OCI-LY1 (cell line): ENCODE data around the gene MPPED1.

ENCODE experiments used
- H2AFZ ChIP-seq: fragments of 200-600 bp; sonication (generic), shearing (Covaris generic); 2 replicates; pipeline ENCODE4 v1.6.0; 2014; ENCODE audit warnings: antibody characterized with exemption, mild to moderate bottlenecking, low read length
- H3F3A ChIP-seq: fragments of 200-600 bp; sonication (generic), shearing (Covaris generic); 2 replicates; pipeline ENCODE4 v1.6.0; 2014; ENCODE audit warnings: mild to moderate bottlenecking, antibody characterized with exemption, low read length, moderate library complexity; ENCODE audit not compliant: insufficient read depth
- H3K27ac ChIP-seq: fragments of 200-600 bp; sonication (generic); 2 replicates; pipeline ENCODE4 v1.5.1; 2014; ENCODE audit warnings: low read length, mixed run types, mild to moderate bottlenecking, low read depth; ENCODE audit not compliant: poor library complexity, severe bottlenecking
- H3K27me3 ChIP-seq: fragments of 200-600 bp; sonication (generic); 2 replicates; pipeline ENCODE4 v1.6.0; 2014; ENCODE audit warnings: antibody characterized with exemption, mild to moderate bottlenecking, low read length, moderate library complexity; ENCODE audit not compliant: insufficient read depth
- H3K36me3 ChIP-seq: fragments of 200-600 bp; sonication (generic); 2 replicates; pipeline ENCODE4 v1.6.1; 2014; ENCODE audit warnings: mild to moderate bottlenecking, antibody characterized with exemption, low read length, moderate library complexity, mixed read lengths; ENCODE audit not compliant: insufficient read depth
- H3K4me1 ChIP-seq: fragments of 200-600 bp; sonication (generic); 2 replicates; pipeline ENCODE4 v1.5.1; 2014; ENCODE audit warnings: mild to moderate bottlenecking, low read length, moderate library complexity; ENCODE audit not compliant: insufficient read depth, severe bottlenecking
- H3K4me2 ChIP-seq: fragments of 200-600 bp; sonication (generic), shearing (Covaris generic); 2 replicates; pipeline ENCODE4 v1.6.1; 2014; ENCODE audit warnings: low read length
- H3K4me3 ChIP-seq: fragments of 200-600 bp; sonication (generic); 2 replicates; pipeline ENCODE4 v1.5.1; 2014; ENCODE audit warnings: low read length, low read depth, mild to moderate bottlenecking, mixed read lengths; ENCODE audit not compliant: poor library complexity, severe bottlenecking
- H3K79me2 ChIP-seq: fragments of 200-600 bp; shearing (Covaris generic); 2 replicates; pipeline ENCODE4 v1.6.1; 2016; ENCODE audit warnings: mixed run types, low read length, mixed read lengths; ENCODE audit not compliant: insufficient read depth
- H3K9ac ChIP-seq: fragments of 200-600 bp; sonication (generic), shearing (Covaris generic); 2 replicates; pipeline ENCODE4 v1.6.1; 2014; ENCODE audit warnings: mild to moderate bottlenecking, low read length, mixed read lengths
- H3K9me2 ChIP-seq: fragments of 200-600 bp; sonication (generic), shearing (Covaris generic); 2 replicates; pipeline ENCODE4 v1.6.1; 2014; ENCODE audit warnings: low read depth, mild to moderate bottlenecking, low read length, mixed read lengths
- H3K9me3 ChIP-seq: fragments of 200-600 bp; shearing (Covaris generic); 2 replicates; pipeline ENCODE4 v1.6.1; 2014; ENCODE audit warnings: low read length, mixed read lengths
- H4K20me1 ChIP-seq: fragments of 200-600 bp; sonication (generic), shearing (Covaris generic); 2 replicates; pipeline ENCODE4 v1.6.0; 2016; ENCODE audit warnings: mild to moderate bottlenecking, low read length; ENCODE audit not compliant: insufficient read depth
- EZH2 ChIP-seq: fragments of 200-600 bp; sonication (generic), shearing (Covaris generic); IDR thresholded peaks from 2 replicates; pipeline ENCODE4 v1.8.0; 2017; ENCODE audit warnings: borderline replicate concordance, mixed run types, mild to moderate bottlenecking, antibody characterized with exemption, low read length, moderate library complexity, mixed read lengths
- TF ChIP-seq, protein P1 (sequence below): fragments of 200-600 bp; sonication (generic), shearing (Covaris generic); IDR thresholded peaks from 2 replicates; pipeline ENCODE4 v1.5.1; 2017; ENCODE audit warnings: mild to moderate bottlenecking, antibody characterized with exemption, low read length, moderate library complexity, mixed read lengths

MPPED1 gene

DNA sequence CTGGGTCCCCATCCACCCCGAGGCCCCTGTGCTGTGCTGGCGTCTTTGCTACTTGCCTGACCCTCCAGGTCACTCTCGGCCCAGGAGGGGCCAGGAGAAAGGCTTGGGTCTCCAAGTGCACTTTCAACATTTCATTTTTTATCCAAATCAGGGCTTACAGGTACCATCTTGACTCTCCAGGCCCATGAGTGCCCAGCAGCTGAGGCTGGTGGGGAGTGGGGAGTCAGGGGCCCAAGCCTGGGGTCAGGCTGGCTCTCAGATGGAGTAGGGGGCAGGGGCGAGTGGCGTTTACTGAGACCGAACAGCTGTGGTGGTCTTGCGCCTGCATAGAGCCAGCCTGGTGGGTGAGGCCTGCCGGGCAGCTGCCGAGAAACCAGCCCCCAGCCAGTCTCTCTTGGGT is 61.6 kb downstream of the MPPED1 start:
- Histone ChIP-seq H3K9me3 (no peaks in the 10 kb centered on the region), H3K27me3 (no peaks in the 10 kb centered on the region), H2AFZ (no peak overlapping the region), H3K27ac (no peak overlapping the region), H3K4me3 (no peak overlapping the region), H3F3A (no peaks in the 10 kb centered on the region), H3K36me3 (no peaks in the 10 kb centered on the region), H3K9me2 (no peaks in the 10 kb centered on the region), H3K9ac (no peak overlapping the region), H3K4me1 (no peaks in the 10 kb centered on the region), H3K4me2 (no peak overlapping the region), H3K79me2 (no peaks in the 10 kb centered on the region), H4K20me1 (no peaks in the 10 kb centered on the region)
- TF ChIP-seq, protein P1, sequence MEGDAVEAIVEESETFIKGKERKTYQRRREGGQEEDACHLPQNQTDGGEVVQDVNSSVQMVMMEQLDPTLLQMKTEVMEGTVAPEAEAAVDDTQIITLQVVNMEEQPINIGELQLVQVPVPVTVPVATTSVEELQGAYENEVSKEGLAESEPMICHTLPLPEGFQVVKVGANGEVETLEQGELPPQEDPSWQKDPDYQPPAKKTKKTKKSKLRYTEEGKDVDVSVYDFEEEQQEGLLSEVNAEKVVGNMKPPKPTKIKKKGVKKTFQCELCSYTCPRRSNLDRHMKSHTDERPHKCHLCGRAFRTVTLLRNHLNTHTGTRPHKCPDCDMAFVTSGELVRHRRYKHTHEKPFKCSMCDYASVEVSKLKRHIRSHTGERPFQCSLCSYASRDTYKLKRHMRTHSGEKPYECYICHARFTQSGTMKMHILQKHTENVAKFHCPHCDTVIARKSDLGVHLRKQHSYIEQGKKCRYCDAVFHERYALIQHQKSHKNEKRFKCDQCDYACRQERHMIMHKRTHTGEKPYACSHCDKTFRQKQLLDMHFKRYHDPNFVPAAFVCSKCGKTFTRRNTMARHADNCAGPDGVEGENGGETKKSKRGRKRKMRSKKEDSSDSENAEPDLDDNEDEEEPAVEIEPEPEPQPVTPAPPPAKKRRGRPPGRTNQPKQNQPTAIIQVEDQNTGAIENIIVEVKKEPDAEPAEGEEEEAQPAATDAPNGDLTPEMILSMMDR: no peak
- no peak for TF ChIP-seq EZH2

DNA sequence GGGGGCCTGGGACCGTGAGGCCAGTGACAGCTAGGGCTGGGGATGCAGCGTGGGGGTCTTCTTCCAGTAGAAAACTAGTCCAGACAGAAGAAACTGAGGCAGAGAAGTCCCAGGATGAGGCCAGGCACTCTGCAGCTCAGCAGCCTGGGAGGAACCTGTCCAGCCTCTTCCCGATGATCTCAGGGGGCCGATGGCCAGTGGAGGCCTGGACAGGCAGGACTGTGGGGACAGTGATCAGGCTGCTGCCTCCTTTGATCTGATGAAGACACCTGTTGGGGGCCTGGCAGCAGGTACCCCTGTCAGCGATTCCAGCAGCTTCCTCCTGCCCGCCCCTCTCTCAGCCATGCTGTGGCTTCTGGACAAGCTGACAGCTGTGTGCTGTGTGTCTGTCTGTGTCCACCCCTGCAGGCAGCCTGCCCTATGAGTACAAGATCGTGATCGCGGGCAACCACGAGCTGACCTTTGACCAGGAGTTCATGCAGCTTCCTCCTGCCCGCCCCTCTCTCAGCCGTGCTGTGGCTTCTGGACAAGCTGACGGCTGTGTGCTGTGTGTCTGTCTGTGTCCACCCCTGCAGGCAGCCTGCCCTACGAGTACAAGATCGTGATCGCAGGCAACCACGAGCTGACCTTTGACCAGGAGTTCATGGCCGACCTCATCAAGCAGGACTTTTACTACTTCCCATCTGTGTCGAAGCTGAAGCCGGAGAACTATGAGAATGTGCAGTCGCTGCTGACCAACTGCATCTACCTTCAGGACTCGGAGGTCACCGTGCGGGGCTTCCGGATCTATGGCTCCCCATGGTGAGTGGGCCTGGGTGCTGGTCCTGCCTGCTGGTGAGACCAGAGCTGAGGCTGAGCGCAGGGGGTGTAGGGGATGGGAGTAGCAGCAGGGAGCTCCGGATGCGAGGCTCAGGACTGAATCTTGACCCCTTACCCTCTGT is 62.6 kb downstream of the MPPED1 start:
- Histone ChIP-seq H3K27me3 (no peaks in the 10 kb centered on the region), H2AFZ (no peak overlapping the region), H3K9ac (no peak overlapping the region), H3K9me3 (no peaks in the 10 kb centered on the region), H3K4me1 (no peaks in the 10 kb centered on the region), H3K9me2 (no peaks in the 10 kb centered on the region), H3K36me3 (no peaks in the 10 kb centered on the region), H3K4me3 (no peak overlapping the region), H4K20me1 (no peaks in the 10 kb centered on the region), H3K27ac (no peak overlapping the region), H3F3A (no peaks in the 10 kb centered on the region), H3K79me2 (no peaks in the 10 kb centered on the region), H3K4me2 (no peak overlapping the region)
- TF ChIP-seq EZH2: no peak
- TF ChIP-seq, protein P1: no peak

DNA sequence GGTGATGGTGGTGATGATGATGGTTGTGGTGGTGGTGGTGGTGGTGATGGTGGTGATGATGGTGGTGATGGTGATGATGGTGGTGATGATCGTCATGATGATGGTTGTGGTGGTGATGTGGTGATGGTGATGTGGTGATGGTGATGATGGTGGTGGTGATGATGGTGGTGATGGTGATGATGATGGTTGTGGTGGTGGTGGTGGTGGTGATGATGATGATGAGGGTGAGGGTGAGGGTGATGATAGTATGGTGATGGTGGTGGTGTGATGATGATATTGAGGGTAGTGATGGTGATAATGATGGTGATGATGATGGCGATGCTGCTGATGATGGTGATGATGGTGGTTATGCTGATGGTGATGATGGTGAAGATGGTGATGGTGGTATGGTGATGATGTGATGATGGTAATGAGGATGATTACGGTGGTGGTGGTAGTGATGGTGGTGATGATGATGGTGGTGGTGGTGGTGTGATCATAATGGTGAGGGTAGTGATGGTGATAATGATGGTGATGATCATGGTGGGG is 63.8 kb downstream of the MPPED1 start:
- H3K4me3 ChIP-seq: no peak overlapping the region
- H3K4me1 ChIP-seq: peaks cover 6% of the 10 kb centered on the region
- TF ChIP-seq, protein P1: no peak
- no peak for TF ChIP-seq EZH2
- H3K79me2 ChIP-seq: no peaks in the 10 kb centered on the region
- H3K36me3 ChIP-seq: no peaks in the 10 kb centered on the region
- no peaks in the 10 kb centered on the region for H3F3A ChIP-seq
- no peaks in the 10 kb centered on the region for H4K20me1 ChIP-seq
- H3K27ac ChIP-seq: no peak overlapping the region
- no peak overlapping the region for H3K4me2 ChIP-seq
- H3K27me3 ChIP-seq: no peaks in the 10 kb centered on the region
- no peaks in the 10 kb centered on the region for H3K9me2 ChIP-seq
- no peak overlapping the region for H2AFZ ChIP-seq
- H3K9ac ChIP-seq: no peak overlapping the region
- H3K9me3 ChIP-seq: no peaks in the 10 kb centered on the region
